ENCODE measurements around the gene RAMAC. TPM values are rescaled to one million over a fixed set of nuclear protein-coding genes. Genes with fewer than 3 reads are reported as not detected.

The RAMAC gene
- polyA plus RNA-seq, 1 donor from 2014 or later, result 116 TPM

DNA sequence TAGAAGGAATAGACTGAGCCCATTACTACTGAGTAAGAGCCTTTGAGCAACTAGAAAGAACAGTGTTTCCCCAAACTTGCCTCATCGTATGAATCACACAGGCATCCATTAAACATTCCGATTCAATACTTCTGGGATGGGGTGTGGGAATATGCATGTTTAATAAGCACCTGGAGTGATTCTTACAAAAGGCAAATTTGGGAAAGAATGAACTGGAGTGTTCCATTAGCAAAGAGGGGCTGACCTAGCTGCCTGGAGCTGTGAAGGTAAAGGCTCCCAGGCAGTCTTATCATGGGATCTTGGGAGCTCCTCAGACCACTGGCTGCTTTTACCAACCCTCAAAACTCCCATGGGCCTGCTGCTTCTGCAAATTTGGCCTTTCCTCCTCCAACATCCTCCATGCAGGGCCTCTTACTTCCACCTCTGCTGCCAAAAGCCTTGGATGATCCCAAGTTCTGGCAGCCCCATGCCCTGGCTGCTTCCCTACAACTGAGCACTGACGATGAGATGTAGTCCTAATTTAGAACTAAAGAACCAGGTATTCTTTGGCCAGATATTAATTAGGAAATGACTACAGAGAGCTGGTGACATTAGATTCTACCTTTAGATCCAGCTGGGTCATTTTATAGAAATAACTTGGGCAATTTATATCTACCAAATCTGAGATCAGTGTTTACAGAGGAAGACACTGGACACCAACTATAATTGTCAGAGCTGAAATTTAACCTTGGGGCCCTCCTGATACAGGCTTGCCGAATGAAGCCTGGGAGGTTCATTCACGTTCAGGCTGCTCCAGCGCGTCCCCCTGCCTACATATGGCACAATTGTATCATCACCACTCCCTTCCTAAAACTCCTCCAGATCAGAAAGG is 22.3 kb upstream of the RAMAC start:
- H3K4me2 ChIP-seq (ENCODE audit: low read length), result no peak overlapping the region
- H3K27me3 ChIP-seq (ENCODE audit: insufficient read depth, low read depth, low read length), result no peaks in the 10 kb centered on the region
- no peak overlapping the region for H3K27ac ChIP-seq (ENCODE audit: low read length)
- H3K79me2 ChIP-seq (replicated peaks; ENCODE audit: insufficient read depth, low read length), result no peaks in the 10 kb centered on the region
- H2AFZ ChIP-seq (ENCODE audit: low read depth, low read length), result no peak overlapping the region
- no peaks in the 10 kb centered on the region for H3K9me2 ChIP-seq (ENCODE audit: insufficient read depth, low read length)
- no peaks in the 10 kb centered on the region for H3F3A ChIP-seq (ENCODE audit: insufficient read depth, low read length, poor library complexity, severe bottlenecking)
- H3K4me3 ChIP-seq (ENCODE audit: low read length), result no peak overlapping the region
- no peaks in the 10 kb centered on the region for H4K20me1 ChIP-seq (ENCODE audit: insufficient read depth)
- H3K36me3 ChIP-seq (ENCODE audit: insufficient read depth, low read length), result no peaks in the 10 kb centered on the region
- H3K9ac ChIP-seq (ENCODE audit: low read length), result no peak overlapping the region
- no peaks in the 10 kb centered on the region for H3K9me3 ChIP-seq (ENCODE audit: low read length)
- no peak for TF ChIP-seq EZH2 (IDR thresholded peaks at IDR 0.05; ENCODE audit: borderline replicate concordance, insufficient read depth, low read length, poor library complexity, severe bottlenecking)
- TF ChIP-seq, protein P1, sequence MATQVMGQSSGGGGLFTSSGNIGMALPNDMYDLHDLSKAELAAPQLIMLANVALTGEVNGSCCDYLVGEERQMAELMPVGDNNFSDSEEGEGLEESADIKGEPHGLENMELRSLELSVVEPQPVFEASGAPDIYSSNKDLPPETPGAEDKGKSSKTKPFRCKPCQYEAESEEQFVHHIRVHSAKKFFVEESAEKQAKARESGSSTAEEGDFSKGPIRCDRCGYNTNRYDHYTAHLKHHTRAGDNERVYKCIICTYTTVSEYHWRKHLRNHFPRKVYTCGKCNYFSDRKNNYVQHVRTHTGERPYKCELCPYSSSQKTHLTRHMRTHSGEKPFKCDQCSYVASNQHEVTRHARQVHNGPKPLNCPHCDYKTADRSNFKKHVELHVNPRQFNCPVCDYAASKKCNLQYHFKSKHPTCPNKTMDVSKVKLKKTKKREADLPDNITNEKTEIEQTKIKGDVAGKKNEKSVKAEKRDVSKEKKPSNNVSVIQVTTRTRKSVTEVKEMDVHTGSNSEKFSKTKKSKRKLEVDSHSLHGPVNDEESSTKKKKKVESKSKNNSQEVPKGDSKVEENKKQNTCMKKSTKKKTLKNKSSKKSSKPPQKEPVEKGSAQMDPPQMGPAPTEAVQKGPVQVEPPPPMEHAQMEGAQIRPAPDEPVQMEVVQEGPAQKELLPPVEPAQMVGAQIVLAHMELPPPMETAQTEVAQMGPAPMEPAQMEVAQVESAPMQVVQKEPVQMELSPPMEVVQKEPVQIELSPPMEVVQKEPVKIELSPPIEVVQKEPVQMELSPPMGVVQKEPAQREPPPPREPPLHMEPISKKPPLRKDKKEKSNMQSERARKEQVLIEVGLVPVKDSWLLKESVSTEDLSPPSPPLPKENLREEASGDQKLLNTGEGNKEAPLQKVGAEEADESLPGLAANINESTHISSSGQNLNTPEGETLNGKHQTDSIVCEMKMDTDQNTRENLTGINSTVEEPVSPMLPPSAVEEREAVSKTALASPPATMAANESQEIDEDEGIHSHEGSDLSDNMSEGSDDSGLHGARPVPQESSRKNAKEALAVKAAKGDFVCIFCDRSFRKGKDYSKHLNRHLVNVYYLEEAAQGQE (IDR thresholded peaks at IDR 0.05; ENCODE audit: borderline replicate concordance), result no peak
- TF ChIP-seq MXI1 (conservative IDR thresholded peaks at IDR 0.05; ENCODE audit: poor library complexity, severe bottlenecking), result no peak
- TF ChIP-seq EP300 (conservative IDR thresholded peaks at IDR 0.05; ENCODE audit: poor library complexity, severe bottlenecking), result no peak
- TF ChIP-seq, protein P2, sequence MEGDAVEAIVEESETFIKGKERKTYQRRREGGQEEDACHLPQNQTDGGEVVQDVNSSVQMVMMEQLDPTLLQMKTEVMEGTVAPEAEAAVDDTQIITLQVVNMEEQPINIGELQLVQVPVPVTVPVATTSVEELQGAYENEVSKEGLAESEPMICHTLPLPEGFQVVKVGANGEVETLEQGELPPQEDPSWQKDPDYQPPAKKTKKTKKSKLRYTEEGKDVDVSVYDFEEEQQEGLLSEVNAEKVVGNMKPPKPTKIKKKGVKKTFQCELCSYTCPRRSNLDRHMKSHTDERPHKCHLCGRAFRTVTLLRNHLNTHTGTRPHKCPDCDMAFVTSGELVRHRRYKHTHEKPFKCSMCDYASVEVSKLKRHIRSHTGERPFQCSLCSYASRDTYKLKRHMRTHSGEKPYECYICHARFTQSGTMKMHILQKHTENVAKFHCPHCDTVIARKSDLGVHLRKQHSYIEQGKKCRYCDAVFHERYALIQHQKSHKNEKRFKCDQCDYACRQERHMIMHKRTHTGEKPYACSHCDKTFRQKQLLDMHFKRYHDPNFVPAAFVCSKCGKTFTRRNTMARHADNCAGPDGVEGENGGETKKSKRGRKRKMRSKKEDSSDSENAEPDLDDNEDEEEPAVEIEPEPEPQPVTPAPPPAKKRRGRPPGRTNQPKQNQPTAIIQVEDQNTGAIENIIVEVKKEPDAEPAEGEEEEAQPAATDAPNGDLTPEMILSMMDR (IDR thresholded peaks at IDR 0.05; ENCODE audit: poor library complexity, severe bottlenecking), result no peak
- TF ChIP-seq SMC3 (conservative IDR thresholded peaks at IDR 0.05; ENCODE audit: poor library complexity), result no peak
- TF ChIP-seq RAD21 (conservative IDR thresholded peaks at IDR 0.05), result no peak
- no peak for TF ChIP-seq POLR2AphosphoS5 (IDR thresholded peaks at IDR 0.05)
- no peak for TF ChIP-seq TAF1 (IDR thresholded peaks at IDR 0.05; ENCODE audit: low read depth)

DNA sequence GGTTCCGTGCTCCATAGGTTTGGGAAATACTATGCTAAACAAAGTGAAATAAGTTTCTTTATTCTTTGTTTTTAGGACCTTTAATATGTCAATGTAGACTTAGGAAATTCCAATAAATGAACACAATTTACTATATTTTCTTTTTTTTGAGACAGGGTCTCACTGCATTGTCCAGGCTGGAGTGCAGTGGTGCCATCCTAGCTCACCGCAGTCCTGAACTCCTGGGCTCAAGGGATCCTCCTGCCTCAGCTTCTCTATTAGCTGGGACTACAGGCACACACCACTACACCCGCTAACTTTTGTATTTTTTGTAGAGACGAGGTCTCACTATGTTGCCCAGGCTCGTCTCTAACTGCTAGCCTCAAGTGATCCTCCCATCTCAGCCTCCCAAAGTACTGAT is 21.1 kb upstream of the RAMAC start:
- Histone ChIP-seq H3K27ac (ENCODE audit: low read length) (no peak overlapping the region), H3K36me3 (ENCODE audit: insufficient read depth, low read length) (no peaks in the 10 kb centered on the region), H2AFZ (ENCODE audit: low read depth, low read length) (no peak overlapping the region), H3K9me3 (ENCODE audit: low read length) (no peaks in the 10 kb centered on the region), H3K9ac (ENCODE audit: low read length) (no peak overlapping the region), H3K9me2 (ENCODE audit: insufficient read depth, low read length) (no peaks in the 10 kb centered on the region), H3F3A (ENCODE audit: insufficient read depth, low read length, poor library complexity, severe bottlenecking) (no peaks in the 10 kb centered on the region), H3K79me2 (replicated peaks; ENCODE audit: insufficient read depth, low read length) (no peaks in the 10 kb centered on the region), H4K20me1 (ENCODE audit: insufficient read depth) (no peaks in the 10 kb centered on the region), H3K27me3 (ENCODE audit: insufficient read depth, low read depth, low read length) (no peaks in the 10 kb centered on the region), H3K4me2 (ENCODE audit: low read length) (no peak overlapping the region), H3K4me3 (ENCODE audit: low read length) (no peak overlapping the region)
- TF ChIP-seq, protein P1 (IDR thresholded peaks at IDR 0.05; ENCODE audit: borderline replicate concordance), result no peak
- no peak for TF ChIP-seq EZH2 (IDR thresholded peaks at IDR 0.05; ENCODE audit: borderline replicate concordance, insufficient read depth, low read length, poor library complexity, severe bottlenecking)
- TF ChIP-seq TAF1 (IDR thresholded peaks at IDR 0.05; ENCODE audit: low read depth), result no peak
- no peak for TF ChIP-seq SMC3 (conservative IDR thresholded peaks at IDR 0.05; ENCODE audit: poor library complexity)
- TF ChIP-seq MXI1 (conservative IDR thresholded peaks at IDR 0.05; ENCODE audit: poor library complexity, severe bottlenecking), result no peak
- TF ChIP-seq RAD21 (conservative IDR thresholded peaks at IDR 0.05), result no peak
- TF ChIP-seq POLR2AphosphoS5 (IDR thresholded peaks at IDR 0.05), result no peak
- no peak for TF ChIP-seq EP300 (conservative IDR thresholded peaks at IDR 0.05; ENCODE audit: poor library complexity, severe bottlenecking)
- TF ChIP-seq, protein P2 (IDR thresholded peaks at IDR 0.05; ENCODE audit: poor library complexity, severe bottlenecking), result no peak
